ENCODE data around the gene EEPD1. TPM values are rescaled to one million over a fixed set of nuclear protein-coding genes. Genes with fewer than 3 reads are reported as not detected.

Gene EEPD1
- total RNA-seq, 1 donor from 2014 or later: 14.0 TPM

DNA sequence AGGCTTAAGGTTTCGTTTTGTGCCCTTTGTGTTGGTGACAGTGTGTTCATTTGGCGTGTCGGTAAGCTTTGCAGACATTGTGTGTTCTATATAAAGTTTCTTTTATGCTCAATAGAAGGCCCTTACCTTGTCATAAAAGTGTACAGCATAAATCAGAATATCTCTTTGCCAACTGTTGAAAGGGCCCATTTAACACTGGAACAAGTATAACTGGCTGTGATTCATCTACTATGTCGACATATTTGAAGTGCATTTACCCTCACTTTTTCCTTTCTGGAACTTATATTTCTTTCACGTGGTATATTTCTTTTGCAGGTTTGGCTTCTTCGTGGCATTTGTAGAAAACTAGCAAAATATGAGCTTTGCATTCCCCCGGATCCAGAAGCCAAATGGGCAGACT lies 32.7 kb downstream of the EEPD1 start:
- H3K27ac ChIP-seq: no peak overlapping the region
- TF ChIP-seq, protein P1, sequence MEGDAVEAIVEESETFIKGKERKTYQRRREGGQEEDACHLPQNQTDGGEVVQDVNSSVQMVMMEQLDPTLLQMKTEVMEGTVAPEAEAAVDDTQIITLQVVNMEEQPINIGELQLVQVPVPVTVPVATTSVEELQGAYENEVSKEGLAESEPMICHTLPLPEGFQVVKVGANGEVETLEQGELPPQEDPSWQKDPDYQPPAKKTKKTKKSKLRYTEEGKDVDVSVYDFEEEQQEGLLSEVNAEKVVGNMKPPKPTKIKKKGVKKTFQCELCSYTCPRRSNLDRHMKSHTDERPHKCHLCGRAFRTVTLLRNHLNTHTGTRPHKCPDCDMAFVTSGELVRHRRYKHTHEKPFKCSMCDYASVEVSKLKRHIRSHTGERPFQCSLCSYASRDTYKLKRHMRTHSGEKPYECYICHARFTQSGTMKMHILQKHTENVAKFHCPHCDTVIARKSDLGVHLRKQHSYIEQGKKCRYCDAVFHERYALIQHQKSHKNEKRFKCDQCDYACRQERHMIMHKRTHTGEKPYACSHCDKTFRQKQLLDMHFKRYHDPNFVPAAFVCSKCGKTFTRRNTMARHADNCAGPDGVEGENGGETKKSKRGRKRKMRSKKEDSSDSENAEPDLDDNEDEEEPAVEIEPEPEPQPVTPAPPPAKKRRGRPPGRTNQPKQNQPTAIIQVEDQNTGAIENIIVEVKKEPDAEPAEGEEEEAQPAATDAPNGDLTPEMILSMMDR (IDR thresholded peaks at IDR 0.05): no peak
- H3K4me1 ChIP-seq: peaks cover 0 to 7% of the 10 kb centered on the region in 2 donors
- H3K27me3 ChIP-seq: no peaks in the 10 kb centered on the region
- intact Hi-C loops (cut with DNase I): no loop called here
- DNase-seq (ENCODE audit: low spot score in 2 of 2): no peak
- H3K9me3 ChIP-seq: no peaks in the 10 kb centered on the region
- no peaks in the 10 kb centered on the region for H3K36me3 ChIP-seq
- H3K4me3 ChIP-seq: no peak overlapping the region

DNA sequence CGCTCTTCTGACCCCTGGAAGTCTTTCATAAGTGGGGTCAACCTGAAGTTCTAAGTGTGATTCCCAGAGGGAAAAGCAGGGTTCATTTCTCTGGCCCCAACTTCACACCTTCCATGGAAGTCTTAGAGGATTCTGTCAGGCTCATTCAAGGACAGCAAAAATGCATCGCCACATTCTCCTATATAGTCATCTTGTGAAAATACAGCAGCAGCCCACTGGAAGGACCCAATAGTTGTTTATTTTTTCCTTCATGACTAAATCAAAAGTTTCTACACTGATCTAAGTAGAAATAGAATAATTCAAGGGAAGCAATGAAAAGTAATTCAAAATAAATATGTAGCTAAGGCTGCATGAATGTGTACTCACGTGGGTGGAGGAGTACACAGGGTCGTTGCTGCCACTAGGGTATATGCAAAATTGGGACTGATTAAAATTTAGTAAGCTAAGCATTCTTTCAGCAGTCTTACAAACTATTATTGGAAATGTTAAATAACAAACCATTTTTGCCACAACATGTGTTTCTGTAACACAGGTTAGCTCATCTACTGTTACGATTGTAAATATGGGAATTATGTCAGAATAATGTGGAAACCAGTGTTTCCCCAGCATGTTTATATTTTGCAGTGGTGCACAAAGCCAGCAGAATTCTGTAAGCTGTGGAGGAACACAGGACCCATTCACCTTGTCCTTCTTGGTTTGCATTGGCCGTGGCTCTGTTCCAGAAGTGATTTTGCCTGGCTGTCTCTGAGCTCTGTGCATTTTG lies 33.5 kb downstream of the EEPD1 start:
- Histone ChIP-seq H3K36me3 (no peaks in the 10 kb centered on the region), H3K4me1 (peaks cover 0 to 3% of the 10 kb centered on the region in 2 donors), H3K9me3 (no peaks in the 10 kb centered on the region), H3K27me3 (no peaks in the 10 kb centered on the region), H3K4me3 (no peak overlapping the region), H3K27ac (no peak overlapping the region)
- intact Hi-C loops (cut with DNase I): no loop called here
- TF ChIP-seq, protein P1 (IDR thresholded peaks at IDR 0.05): no peak
- no peak for DNase-seq (ENCODE audit: low spot score in 2 of 2)

DNA sequence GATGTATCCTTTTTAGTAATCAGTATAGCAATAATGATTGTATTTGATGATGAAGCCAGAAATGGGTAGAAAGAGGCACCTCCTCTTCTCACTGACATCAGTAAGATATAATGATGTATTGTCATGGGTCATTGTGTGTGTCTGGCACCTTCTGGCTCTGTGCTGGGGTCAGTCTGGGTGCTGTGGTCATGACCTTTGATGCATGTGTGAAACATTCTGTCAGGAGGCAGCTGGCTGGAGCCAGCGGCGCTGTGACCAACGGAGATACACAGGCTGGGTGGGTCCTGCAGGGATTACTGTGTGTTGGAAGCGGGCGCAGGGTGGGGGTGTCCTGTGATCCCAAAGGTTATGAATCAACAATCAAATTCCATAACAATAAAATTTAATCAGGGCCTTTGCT lies 35.2 kb downstream of the EEPD1 start:
- H3K27me3 ChIP-seq: no peaks in the 10 kb centered on the region
- DNase-seq (ENCODE audit: low spot score in 2 of 2): no peak
- no peak overlapping the region for H3K4me3 ChIP-seq
- H3K36me3 ChIP-seq: no peaks in the 10 kb centered on the region
- intact Hi-C loops (cut with DNase I): no loop called here
- H3K9me3 ChIP-seq: no peaks in the 10 kb centered on the region
- H3K27ac ChIP-seq: no peak overlapping the region
- TF ChIP-seq, protein P1 (IDR thresholded peaks at IDR 0.05): no peak
- H3K4me1 ChIP-seq: no peaks in the 10 kb centered on the region

DNA sequence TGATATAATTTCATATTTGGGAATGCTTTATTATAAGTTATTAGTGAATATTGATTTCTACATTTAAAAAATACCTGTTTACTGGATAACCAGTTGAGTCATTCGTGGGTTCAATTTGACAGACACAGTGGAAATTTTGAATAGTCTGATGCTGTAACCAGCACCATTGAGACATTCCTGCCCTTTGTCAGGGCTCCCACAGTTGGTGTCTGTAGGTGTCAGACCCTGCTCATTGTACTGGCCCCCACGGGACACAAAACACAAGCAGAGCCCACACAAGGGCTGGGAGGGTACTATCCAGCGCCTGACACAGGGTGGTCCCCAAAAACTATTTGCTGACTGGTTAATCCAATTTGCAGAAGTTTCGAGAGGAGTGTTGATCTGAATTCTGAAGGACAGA lies 35.9 kb downstream of the EEPD1 start:
- Histone ChIP-seq H3K4me3 (no peak overlapping the region), H3K4me1 (no peaks in the 10 kb centered on the region), H3K27ac (no peak overlapping the region), H3K36me3 (no peaks in the 10 kb centered on the region), H3K9me3 (no peaks in the 10 kb centered on the region), H3K27me3 (no peaks in the 10 kb centered on the region)
- DNase-seq (ENCODE audit: low spot score in 2 of 2): no peak
- TF ChIP-seq, protein P1 (IDR thresholded peaks at IDR 0.05): no peak
- intact Hi-C loops (cut with DNase I): no loop called here

DNA sequence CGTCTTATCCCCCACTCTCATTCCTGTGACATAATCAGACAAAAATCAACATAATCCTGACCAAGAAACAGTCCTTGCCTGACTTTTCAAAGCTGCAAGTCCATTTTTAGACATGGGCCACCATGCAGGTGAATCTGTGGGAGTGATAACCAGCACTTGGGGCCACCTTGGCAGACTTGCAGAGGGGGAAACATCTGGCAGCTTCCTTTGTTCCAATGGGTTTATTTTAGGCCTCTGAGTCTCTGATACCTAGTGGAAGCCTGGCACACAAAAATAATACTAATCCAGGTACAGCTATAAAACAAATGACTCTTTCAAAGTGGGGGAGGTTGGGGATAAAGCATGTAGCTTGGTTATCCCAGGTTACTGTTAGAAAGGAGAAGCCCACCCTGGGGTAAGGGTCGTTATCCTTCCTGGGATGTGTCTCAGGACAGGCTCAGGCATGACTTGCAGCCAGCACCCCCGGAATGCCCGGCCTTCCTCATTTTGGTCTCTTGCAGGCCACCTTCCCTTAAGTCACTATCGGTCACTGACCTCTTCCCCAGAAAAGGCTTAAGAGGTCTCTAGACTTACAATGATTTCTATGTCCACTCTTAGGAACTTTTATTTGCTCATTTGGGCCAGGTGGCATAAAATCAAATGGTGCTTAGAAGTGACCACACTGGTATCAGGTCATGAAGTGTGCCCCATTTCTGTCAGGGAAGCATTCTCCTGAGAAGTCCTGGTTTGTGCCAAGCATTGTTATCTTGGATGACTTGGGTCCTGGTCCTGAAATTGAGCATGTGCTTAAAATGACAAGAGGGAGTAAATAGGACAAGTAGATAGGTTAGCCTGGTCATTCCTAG lies 37.6 kb downstream of the EEPD1 start:
- H3K9me3 ChIP-seq: no peaks in the 10 kb centered on the region
- no peak overlapping the region for H3K4me3 ChIP-seq
- intact Hi-C loops (cut with DNase I): no loop called here
- no peak overlapping the region for H3K27ac ChIP-seq
- no peak for DNase-seq (ENCODE audit: low spot score in 2 of 2)
- TF ChIP-seq, protein P1 (IDR thresholded peaks at IDR 0.05): no peak
- no peaks in the 10 kb centered on the region for H3K36me3 ChIP-seq
- H3K4me1 ChIP-seq: no peaks in the 10 kb centered on the region
- no peaks in the 10 kb centered on the region for H3K27me3 ChIP-seq
